ENCODE results near the gene PTPN1.
A peak's percentile ranks its signal among the peaks of the same experiment; 100 is the strongest.
"Not testable (repeated sequence)": the region's sequence is repeated elsewhere in the genome, so short reads cannot be mapped to it uniquely, and the experiment has no call there.

Gene PTPN1

GRCh38 chr20:50504231-50504823 is 5.9 kb upstream of the PTPN1 start:
- Histone ChIP-seq H3K27me3 (replicated peaks; ENCODE audit: control insufficient read depth, insufficient read depth, low read length) (no peaks in the 10 kb centered on the region), H3K4me3 (ENCODE audit: low read length) (no peak overlapping the region), H3K9ac (ENCODE audit: low read length) (peak overlapping the region; percentile 23), H3K4me1 (ENCODE audit: control insufficient read depth, insufficient read depth, low read length) (peaks cover 28% of the 10 kb centered on the region), H3K9me3 (ENCODE audit: control insufficient read depth, low read length) (no peaks in the 10 kb centered on the region), H3K36me3 (ENCODE audit: control insufficient read depth, insufficient read depth, low read length, severe bottlenecking) (no peaks in the 10 kb centered on the region)
- DNase-seq (ENCODE audit: low read depth), result no peak

- Histone ChIP-seq H3K9ac (ENCODE audit: low read length) (no peak overlapping the region), H3K36me3 (ENCODE audit: control insufficient read depth, insufficient read depth, low read length, severe bottlenecking) (no peaks in the 10 kb centered on the region), H3K4me1 (ENCODE audit: control insufficient read depth, insufficient read depth, low read length) (peaks cover 32% of the 10 kb centered on the region), H3K27me3 (replicated peaks; ENCODE audit: control insufficient read depth, insufficient read depth, low read length) (no peaks in the 10 kb centered on the region), H3K9me3 (ENCODE audit: control insufficient read depth, low read length) (no peaks in the 10 kb centered on the region), H3K4me3 (ENCODE audit: low read length) (no peak overlapping the region)
- no peak for DNase-seq (ENCODE audit: low read depth)
Measured at GRCh38 chr20:50506270-50506579, 4.0 kb upstream of the PTPN1 start.

- not testable (repeated sequence) for H3K36me3 ChIP-seq (ENCODE audit: control insufficient read depth, insufficient read depth, low read length, severe bottlenecking); H3K9ac ChIP-seq (ENCODE audit: low read length); H3K4me3 ChIP-seq (ENCODE audit: low read length); H3K27me3 ChIP-seq (replicated peaks; ENCODE audit: control insufficient read depth, insufficient read depth, low read length); DNase-seq (ENCODE audit: low read depth); H3K9me3 ChIP-seq (ENCODE audit: control insufficient read depth, low read length)
- peaks cover 40% of the 10 kb centered on the region for H3K4me1 ChIP-seq (ENCODE audit: control insufficient read depth, insufficient read depth, low read length)
Measured at GRCh38 chr20:50507745-50508144, 2.4 kb upstream of the PTPN1 start.

GRCh38 chr20:50508171-50508755 is 1.9 kb upstream of the PTPN1 start:
- Histone ChIP-seq H3K27me3 (replicated peaks; ENCODE audit: control insufficient read depth, insufficient read depth, low read length) (no peaks in the 10 kb centered on the region), H3K4me1 (ENCODE audit: control insufficient read depth, insufficient read depth, low read length) (peaks cover 41% of the 10 kb centered on the region), H3K9me3 (ENCODE audit: control insufficient read depth, low read length) (no peaks in the 10 kb centered on the region), H3K9ac (ENCODE audit: low read length) (no peak overlapping the region), H3K4me3 (ENCODE audit: low read length) (no peak overlapping the region), H3K36me3 (ENCODE audit: control insufficient read depth, insufficient read depth, low read length, severe bottlenecking) (no peaks in the 10 kb centered on the region)
- DNase-seq (ENCODE audit: low read depth), result no peak

- no peak for DNase-seq (ENCODE audit: low read depth)
- H3K36me3 ChIP-seq (ENCODE audit: control insufficient read depth, insufficient read depth, low read length, severe bottlenecking), result no peaks in the 10 kb centered on the region
- H3K9me3 ChIP-seq (ENCODE audit: control insufficient read depth, low read length), result no peaks in the 10 kb centered on the region
- H3K4me1 ChIP-seq (ENCODE audit: control insufficient read depth, insufficient read depth, low read length), result peaks cover 49% of the 10 kb centered on the region
- peak overlapping the region; percentile 83 for H3K4me3 ChIP-seq (ENCODE audit: low read length)
- peak overlapping the region; percentile 98 for H3K9ac ChIP-seq (ENCODE audit: low read length)
- H3K27me3 ChIP-seq (replicated peaks; ENCODE audit: control insufficient read depth, insufficient read depth, low read length), result no peaks in the 10 kb centered on the region
Measured at GRCh38 chr20:50510706-50511542, 741 bp downstream of the PTPN1 start.

- Histone ChIP-seq H3K4me3 (ENCODE audit: low read length) (peak overlapping the region; percentile 83), H3K9me3 (ENCODE audit: control insufficient read depth, low read length) (no peaks in the 10 kb centered on the region), H3K36me3 (ENCODE audit: control insufficient read depth, insufficient read depth, low read length, severe bottlenecking) (no peaks in the 10 kb centered on the region), H3K9ac (ENCODE audit: low read length) (peak overlapping the region; percentile 98), H3K4me1 (ENCODE audit: control insufficient read depth, insufficient read depth, low read length) (peaks cover 60% of the 10 kb centered on the region), H3K27me3 (replicated peaks; ENCODE audit: control insufficient read depth, insufficient read depth, low read length) (no peaks in the 10 kb centered on the region)
- no peak for DNase-seq (ENCODE audit: low read depth)
Measured at GRCh38 chr20:50512323-50512722, 2.1 kb downstream of the PTPN1 start.

- Histone ChIP-seq H3K4me3 (ENCODE audit: low read length) (peak overlapping the region; percentile 83), H3K9me3 (ENCODE audit: control insufficient read depth, low read length) (no peaks in the 10 kb centered on the region), H3K4me1 (ENCODE audit: control insufficient read depth, insufficient read depth, low read length) (peaks cover 70% of the 10 kb centered on the region), H3K36me3 (ENCODE audit: control insufficient read depth, insufficient read depth, low read length, severe bottlenecking) (no peaks in the 10 kb centered on the region), H3K27me3 (replicated peaks; ENCODE audit: control insufficient read depth, insufficient read depth, low read length) (no peaks in the 10 kb centered on the region), H3K9ac (ENCODE audit: low read length) (peak overlapping the region; percentile 98)
- DNase-seq (ENCODE audit: low read depth), result peak; percentile 70
Measured at GRCh38 chr20:50513169-50514034, 3.2 kb downstream of the PTPN1 start.

GRCh38 chr20:50514035-50514337 is 3.8 kb downstream of the PTPN1 start:
- no peaks in the 10 kb centered on the region for H3K9me3 ChIP-seq (ENCODE audit: control insufficient read depth, low read length)
- H3K4me1 ChIP-seq (ENCODE audit: control insufficient read depth, insufficient read depth, low read length), result peaks cover 76% of the 10 kb centered on the region

GRCh38 chr20:50514750-50515149 is 4.6 kb downstream of the PTPN1 start:
- Histone ChIP-seq H3K36me3 (ENCODE audit: control insufficient read depth, insufficient read depth, low read length, severe bottlenecking) (no peaks in the 10 kb centered on the region), H3K27me3 (replicated peaks; ENCODE audit: control insufficient read depth, insufficient read depth, low read length) (no peaks in the 10 kb centered on the region), H3K4me1 (ENCODE audit: control insufficient read depth, insufficient read depth, low read length) (peaks cover 80% of the 10 kb centered on the region), H3K4me3 (ENCODE audit: low read length) (no peak overlapping the region), H3K9ac (ENCODE audit: low read length) (no peak overlapping the region), H3K9me3 (ENCODE audit: control insufficient read depth, low read length) (no peaks in the 10 kb centered on the region)
- no peak for DNase-seq (ENCODE audit: low read depth)

More at GRCh38 chr20:50514035-50514337, 3.8 kb downstream of the PTPN1 start:
- Histone ChIP-seq H3K4me3 (ENCODE audit: low read length) (peak overlapping the region; percentile 83), H3K36me3 (ENCODE audit: control insufficient read depth, insufficient read depth, low read length, severe bottlenecking) (no peaks in the 10 kb centered on the region), H3K9ac (ENCODE audit: low read length) (peak overlapping the region; percentile 18), H3K27me3 (replicated peaks; ENCODE audit: control insufficient read depth, insufficient read depth, low read length) (no peaks in the 10 kb centered on the region)
- no peak for DNase-seq (ENCODE audit: low read depth)

GRCh38 chr20:50515471-50516106 is 5.4 kb downstream of the PTPN1 start:
- no peaks in the 10 kb centered on the region for H3K9me3 ChIP-seq (ENCODE audit: control insufficient read depth, low read length)
- H3K4me1 ChIP-seq (ENCODE audit: control insufficient read depth, insufficient read depth, low read length), result peaks cover 88% of the 10 kb centered on the region
- no peak overlapping the region for H3K9ac ChIP-seq (ENCODE audit: low read length)
- DNase-seq (ENCODE audit: low read depth), result no peak
- H3K36me3 ChIP-seq (ENCODE audit: control insufficient read depth, insufficient read depth, low read length, severe bottlenecking), result no peaks in the 10 kb centered on the region
- no peaks in the 10 kb centered on the region for H3K27me3 ChIP-seq (replicated peaks; ENCODE audit: control insufficient read depth, insufficient read depth, low read length)
- peak overlapping the region; percentile 2 for H3K4me3 ChIP-seq (ENCODE audit: low read length)
